NOMO-1 (cell line): Measurements from ENCODE around the gene RETN.
A peak's percentile ranks its signal among the peaks of the same experiment; 100 is the strongest.

Experiments
- DNase-seq, 2 experiments: peaks; one replicate each; lab custom pipeline; 2025; ENCODE audit not compliant: unreplicated experiment in 2 of 2; lab: John Stamatoyannopoulos, UW

RETN gene

DNA sequence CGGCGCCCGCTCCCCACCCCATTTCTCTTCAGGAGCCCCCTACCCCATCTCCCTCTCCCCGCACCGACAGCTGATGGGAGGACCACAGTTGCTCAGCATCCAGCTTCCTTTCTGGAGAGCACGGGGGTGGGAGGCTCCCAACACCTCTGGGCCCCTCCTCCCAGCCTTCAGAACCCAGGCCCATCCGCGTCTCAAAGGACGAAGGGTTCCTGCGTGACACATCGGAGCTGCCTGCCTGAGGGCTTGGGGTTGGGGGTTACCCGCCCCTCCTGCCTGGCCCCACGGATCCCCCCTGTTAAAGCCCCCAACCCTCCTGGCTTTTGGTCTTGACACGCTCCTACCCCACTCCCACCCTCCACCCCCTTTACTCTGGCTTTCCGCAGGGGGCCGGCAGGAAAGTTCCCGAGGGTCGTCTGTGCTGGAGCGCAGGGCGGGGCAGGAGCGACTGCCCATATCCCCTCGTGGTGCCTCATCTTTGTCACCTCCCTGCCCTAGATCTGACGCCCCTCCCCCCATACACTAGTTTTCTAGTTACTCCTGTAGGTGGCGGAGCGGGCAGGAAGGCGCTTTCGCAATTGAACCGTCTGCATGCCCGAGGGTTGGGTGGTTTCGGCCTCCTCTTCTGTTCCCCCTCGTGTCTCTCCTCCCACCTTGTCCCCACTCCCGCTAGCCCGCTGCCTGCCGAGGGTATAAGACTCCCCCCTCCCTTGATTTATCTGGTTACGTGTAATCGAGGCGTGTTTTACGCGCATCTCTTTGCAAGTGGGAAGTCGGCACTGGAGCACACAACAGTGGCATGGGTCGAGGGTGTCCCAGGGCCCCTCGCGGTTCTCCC is 12.7 kb downstream of the RETN start:
- DNase-seq, result peak; percentile 97 to 98

DNA sequence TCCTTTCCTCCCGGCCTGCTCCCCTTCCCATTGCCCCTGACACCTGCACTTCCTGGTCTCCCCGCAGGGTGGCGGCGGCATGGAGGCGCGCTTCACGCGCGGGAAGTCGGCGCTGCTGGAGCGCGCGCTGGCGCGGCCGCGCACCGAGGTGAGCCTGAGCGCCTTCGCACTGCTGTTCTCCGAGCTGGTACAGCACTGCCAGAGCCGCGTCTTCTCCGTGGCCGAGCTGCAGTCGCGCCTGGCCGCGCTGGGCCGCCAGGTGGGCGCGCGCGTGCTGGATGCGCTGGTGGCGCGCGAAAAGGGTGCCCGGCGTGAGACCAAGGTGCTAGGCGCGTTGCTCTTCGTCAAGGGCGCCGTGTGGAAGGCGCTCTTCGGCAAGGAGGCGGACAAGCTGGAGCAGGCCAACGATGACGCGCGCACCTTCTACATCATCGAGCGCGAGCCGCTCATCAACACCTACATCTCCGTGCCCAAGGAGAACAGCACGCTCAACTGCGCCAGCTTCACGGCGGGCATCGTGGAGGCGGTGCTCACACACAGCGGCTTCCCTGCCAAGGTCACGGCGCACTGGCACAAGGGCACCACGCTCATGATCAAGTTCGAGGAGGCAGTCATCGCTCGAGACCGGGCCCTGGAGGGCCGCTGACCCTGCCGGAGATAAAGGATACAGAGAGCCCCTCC is 13.5 kb downstream of the RETN start:
- no peak for DNase-seq

DNA sequence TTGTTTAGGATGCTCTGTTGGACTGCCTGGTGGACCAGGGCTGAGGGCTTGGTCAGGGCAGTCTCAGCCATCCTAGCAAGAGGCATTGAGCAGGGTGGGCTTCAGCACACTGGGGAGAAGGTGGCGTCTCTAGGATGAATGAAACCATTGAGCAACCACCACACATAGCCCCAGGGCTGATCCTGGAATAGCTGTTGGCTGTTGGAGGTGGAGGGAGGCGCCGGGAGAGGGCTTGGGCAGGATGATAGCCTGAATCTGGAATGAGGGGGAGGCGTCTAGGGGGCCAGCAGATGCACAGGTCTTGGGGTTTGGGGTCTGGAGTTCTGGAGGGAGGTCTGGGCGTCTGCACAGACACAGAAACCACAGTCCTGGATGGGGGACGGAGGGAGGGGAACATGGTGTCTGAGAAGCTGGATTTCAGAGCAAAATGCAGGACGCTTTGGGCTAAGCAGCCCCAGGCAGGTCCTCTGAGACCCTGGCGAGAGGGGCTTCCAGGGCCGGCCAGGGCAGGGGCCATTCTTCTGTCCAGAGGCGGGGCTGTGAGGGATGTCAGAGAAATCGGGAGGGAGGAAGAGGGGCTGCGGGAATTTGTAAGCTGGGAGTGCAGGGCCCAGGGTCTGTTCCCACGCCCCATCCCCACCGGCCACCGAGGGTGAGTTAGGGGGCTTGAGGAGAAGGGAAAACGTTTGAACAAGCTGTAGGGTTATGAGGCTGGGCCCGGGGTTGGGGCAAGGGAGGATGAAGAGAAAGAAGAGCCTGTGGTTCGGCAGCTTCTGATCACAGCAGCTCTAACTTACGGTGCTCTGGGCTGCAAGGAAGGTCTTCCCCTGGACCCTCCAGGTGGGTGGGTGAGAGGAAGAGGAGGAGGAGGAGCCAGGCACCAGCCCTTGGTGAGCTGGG is 16.9 kb downstream of the RETN start:
- no peak for DNase-seq

DNA sequence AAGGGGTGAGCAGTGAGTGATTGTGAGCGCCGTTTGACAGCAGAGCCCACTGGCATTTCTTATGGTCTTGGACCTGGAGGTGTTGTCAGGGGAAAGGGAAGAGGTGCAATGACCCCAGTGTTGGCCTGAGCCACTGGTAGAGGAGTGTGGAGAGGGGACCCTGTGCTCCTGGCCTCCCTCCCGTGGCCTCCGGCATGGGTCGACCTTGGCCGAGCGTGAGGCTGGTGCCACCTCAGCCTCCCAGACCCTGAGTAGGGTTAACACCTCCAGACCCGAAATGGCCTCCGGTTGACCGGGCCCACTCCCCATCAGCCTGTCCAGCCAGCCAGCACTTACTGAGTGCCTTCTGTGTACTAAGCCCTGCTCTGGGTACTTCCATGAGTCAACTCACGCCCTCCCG is 18.3 kb downstream of the RETN start:
- DNase-seq, result no peak

DNA sequence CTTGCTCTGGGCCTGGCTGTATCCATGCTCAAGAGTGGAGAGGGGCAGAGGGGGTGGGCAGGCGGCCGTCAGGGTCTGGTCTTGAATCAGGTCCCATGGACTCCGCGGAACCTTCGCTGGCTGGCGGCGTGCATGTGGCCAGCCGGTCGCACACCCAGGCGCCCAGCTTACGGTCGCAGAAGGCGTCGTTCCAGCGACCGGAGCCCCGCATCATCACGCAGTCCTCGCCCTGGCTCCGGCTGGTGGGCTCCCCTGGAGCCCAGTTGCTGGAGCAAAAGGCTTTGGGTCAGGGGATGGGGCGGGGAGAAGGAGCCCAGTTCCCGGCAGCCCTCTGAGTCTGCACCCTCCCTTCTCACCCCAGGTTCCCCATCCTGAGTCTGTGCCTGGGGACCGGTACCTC is 20.3 kb downstream of the RETN start:
- DNase-seq, result no peak

DNA sequence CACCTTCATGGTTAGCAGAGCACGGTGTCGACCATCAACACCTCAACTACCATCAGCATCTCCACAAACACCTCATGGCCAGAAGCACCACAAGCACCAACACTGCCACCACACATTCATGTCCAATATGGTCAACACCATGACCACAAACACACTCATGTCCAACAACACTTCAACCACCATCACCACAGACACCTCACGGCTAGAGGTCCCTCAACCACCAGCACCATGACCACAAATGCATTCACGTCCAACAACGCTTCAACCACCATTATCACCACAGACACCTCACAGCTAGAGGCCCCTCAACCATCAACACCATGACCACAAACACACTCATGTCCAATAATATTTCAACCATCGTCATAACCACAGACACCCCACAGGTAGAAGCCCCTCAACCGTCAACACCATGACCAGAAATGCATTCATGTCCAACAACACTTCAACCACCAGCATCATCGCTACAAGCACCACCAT is 22.0 kb downstream of the RETN start:
- DNase-seq, result no peak

DNA sequence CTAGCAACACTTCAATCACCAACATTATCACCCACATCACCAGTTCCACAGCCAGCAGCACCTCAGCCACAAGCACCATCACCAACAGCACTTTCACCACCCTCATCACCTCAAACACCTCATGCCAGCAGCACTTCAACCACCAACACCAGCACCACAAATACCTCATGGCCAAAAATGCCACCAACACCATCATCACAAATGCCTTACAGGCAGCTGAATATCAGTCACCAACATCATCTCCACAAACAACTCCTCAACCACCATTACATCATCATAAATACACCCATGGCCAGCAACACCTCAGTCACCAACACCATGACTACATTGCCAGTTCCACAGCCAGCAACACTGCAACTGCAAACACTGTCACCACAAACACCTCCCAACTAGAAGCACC is 22.6 kb downstream of the RETN start:
- DNase-seq, result no peak

DNA sequence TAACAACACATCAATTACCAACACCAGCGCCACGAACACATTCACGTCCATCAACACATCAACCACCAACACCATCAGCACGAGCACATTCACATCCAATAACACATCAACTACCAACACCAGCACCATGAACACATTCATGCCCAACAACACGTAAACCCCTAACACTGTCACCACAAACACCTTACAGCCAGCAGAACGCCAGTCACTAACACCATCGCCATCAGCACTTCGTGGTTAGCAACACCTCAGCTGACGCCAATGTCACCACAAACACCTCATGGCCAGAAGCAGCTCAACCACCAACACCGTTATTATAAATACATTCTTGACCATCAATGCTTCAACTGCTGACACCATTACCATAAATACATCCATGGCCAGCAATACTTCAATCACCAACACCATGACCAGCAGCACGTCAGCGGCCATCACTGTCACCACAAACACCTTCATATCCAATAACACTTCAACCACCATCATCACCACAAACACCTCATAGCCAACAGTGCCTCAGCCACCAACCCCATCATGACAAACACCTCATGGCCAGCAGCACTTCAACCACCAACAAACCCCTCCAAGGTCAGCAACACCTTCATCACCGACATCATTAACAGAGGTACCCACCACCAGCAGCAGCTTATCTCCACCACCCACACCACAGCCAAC is 23.7 kb downstream of the RETN start:
- no peak for DNase-seq

DNA sequence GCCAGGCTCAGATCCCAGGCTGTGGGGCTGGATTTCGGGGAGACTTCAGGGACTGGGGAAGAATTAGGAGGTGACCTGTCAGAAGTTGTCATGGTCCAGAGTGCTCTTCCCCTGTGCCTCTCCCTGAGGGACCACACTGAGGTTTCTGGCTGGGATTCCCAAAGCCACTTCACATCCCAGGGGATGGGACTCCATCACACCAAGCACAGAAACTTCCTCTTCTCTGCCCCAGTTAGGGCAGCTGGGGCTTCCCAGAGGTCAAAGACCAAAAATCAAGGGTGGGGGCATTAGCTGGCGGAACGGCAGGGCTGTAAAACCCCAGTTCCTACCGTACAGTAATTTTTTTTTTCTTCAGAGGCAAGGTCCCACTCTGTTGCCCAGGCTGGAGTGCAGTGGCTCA is 25.6 kb downstream of the RETN start:
- DNase-seq, result no peak

DNA sequence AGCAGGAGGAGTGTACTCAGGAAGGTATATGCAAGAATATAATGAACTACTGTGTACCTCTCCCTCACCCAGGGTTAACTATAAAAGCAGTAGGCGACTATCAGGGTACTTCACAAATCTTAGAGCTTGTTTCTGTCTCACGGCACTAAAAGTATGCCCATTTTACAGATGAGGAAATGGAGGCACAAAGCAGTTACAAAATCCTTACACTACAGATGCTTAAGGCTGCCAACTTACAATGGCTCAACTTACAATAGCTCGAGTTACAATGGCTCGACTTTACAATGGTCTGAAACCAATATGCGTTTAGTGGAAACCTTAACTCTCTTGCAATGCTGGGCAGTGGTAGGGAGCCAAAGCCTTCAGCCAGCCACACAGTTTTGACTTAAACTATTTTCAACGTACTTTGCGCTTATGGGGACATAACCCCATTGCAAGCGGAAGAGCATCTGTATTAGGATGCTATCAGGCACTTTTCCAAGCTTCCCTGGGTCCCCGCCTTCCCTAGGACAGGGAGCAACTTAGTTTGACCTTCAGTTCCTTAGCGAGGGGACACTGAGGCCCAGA is 29.0 kb downstream of the RETN start:
- DNase-seq, result no peak

DNA sequence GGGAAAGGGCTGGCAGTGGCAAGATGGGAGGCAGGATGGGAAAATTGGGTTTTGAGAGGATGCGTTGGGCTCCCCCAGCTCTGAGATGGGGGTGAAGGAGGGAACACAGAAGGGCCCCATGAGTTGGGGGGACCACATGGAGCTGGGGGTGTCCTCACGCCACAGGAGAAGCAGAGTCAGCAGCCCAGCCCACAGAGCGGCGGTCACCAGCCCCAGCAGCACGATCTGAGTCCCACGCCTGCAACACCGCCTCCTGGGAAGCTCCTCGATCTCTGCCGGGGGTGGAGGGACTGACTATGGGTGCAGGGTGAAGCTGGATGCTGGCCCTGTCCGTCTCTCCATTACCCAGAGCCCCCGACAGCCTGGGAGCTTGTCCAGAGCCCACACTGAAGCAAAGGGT is 29.7 kb downstream of the RETN start:
- no peak for DNase-seq

DNA sequence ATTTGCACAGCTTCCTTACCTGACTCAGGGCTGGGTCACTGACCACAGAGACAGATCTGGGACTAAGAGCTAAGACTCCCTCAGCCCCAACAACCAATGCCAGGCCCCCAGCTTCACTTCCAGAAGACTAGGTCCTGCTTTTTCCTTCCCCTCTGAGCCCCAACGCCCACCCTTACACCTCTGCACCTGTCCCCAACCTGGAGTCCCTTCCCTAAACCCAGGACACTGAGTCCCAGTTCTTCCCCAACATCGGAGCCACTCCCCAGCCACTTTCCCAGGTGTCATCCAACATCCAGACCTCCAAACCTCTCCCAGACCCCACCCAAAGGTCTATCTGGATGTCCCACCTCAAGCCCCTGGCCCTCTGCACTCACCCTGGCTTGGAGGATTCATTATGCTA is 30.2 kb downstream of the RETN start:
- DNase-seq, result no peak

DNA sequence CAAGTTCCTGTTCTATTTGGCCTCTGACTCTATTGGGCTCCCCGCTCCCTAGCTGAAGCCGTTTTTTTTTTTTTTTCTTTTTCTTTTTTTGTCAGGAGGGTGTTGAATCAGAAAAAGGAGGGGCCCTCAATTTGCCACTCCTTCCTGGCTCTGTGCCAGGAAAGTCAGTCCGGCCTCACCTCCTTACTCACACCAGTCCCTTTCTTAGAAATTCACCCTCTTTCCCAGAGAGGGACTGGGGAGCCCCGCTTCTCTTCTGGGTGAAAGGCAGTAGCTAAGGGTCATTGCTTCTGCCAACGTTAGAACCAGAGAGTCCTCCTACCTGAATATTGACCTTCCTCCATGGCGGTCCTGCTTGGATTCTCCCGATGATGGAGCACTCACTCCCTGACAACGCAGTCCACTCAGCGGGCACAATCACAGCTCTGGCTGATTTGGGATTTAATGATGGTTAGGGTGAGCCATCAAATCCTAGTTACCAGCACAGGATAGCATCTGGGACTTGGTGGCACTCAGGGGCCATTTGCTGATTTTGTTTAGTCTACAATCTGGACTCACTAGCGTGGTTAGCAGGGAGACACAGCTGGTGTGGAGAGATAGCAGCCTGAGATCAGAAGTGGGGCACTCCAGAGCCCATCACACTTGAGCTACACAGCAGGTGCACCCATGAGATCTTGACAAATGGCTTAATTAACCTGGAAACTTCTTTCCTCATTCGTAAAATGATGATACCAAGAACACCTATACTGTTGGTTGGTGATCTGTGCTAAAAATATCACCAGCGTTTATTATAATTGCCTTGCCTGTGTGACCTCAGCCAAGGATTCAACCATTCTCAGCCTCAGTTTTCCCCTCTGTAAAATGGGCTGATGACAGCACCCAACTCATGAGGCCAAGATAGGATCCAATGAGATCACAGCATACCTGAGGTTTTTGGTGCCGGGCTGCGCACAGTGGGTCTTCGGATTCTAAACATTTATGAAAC is 30.9 kb downstream of the RETN start:
- peak in 1 of 2 experiments; percentile 14 for DNase-seq

DNA sequence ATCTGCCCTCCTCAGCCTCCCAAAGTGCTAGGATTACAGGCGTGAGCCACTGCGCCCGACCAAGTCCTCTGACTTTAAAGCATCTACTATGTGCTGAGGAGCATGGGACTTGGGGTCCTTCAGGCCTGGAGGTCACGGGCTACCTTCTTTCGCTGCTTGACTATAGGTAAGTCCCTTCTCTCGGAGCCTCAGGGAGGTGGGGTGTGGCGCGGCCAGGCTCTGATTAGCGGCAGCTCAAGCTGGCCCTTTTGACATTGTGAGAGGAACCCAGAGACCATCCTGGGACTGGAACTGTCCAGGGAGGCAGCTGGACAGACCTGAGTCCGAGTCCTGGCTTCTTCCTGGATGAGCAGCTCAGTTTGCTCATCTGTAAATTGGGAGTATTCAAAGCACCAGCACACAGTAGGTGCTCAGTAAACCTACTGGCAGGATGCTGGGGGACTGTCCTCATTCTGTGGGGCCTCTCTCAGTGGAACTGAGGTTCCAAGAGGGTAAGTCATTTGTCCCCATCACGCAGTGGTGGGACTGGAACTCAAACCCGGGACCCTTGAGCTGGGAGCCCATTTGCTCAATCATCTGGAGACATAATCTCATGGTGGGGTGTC is 32.3 kb downstream of the RETN start:
- DNase-seq, result no peak

DNA sequence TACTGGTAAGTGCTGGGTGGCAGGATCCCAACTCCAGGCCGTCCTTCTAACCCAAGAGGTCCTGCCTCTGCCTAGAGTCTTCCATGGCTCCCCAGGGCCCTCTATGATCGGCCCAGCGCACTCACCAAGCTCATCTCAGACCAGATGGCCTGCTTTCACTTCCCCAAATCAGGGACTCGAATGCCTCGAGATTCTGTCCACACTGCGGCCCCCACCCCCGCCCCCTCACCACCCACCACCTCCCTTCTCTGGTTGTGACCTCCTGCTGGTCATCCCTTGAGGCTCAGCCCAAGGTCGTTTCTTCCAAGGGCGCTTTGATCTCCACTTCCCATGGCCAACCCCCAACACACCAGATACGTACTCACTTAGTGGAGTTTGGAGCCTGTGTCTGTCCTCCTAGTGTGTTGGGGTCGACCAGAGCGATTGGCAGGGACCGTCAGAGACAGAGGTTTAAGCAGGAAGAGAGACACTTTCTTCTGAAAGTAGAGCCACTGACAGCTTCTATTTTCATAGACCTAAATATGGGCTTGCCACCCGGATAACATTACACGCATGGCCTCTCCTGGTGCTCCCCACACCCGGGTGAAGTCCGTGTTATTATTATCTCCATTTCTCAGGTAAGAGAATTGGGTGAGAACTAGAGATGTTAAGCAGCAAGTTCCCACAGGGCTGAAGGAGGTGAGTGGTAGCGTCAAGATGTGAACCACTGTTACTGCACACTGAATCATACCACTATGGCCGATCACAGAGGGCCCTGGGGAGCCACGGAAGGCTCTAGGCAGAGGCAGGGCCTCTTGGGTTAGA is 33.0 kb downstream of the RETN start, which contains the start of gene FCER2:
FCER2 (minus strand) TSS at position 478 of the 804 bp plus-strand sequence. CDS start 2,371 bp downstream, outside the sequence.
- peak in 1 of 2 experiments; percentile 52 for DNase-seq

DNA sequence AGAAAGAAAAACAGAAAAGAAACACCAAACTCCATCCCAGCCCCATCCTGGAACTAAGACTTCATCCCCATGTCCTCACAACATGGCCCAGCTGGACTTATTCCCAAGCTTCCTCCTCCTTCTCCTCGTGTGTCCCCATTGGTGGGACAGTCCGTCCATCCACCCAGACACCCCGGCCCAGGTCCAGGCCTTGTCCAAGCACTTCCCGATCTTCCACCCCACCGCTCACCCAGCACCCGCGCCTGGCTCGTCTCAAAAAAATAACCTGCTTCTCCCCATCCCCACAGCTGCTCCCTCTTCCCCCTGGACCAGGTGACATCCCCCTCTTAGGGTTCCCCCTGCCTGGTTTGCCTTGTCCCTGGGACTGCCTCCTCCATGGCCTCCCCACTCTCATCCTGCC is 34.5 kb downstream of the RETN start:
- no peak for DNase-seq

DNA sequence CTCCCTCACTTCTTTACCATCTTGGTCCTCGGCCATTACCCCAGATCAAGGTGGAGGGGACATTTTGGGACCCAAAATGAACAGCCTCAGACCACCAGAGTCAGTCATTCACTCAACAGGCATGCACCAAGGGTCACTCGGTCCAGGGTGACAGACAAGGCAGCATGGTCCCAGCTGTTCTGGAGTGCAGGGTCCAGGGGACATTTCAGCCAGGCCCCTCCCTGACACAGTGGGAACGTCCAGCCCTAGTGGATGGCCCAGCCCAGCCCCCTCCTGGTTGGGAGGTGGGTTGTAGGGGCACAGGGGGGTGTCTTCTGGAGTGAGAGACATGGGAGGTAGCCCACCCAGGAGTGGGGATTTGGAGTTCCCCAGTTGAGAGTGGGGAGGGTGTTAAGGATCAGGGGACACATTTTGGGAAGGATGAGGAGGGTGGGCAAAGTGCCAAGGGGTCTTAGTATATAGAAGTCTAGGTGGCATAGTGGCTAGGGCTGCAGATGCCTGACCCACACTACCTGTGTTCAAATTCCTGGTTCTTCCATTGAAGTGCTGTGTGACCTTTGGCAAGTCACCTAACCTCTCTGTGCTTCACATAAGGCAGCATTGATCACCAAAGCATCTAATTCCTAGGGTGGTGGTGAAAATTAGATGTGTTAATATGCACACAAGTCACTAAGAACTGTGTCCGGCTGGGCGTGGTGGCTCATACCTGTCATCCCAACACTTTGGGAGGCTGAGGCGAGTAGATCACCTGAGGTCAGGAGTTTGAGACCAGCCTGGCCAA is 35.6 kb downstream of the RETN start:
- no peak for DNase-seq
